Liver (tissue), 9 donors: ENCODE measurements around the gene SEMA4B. TPM values are rescaled to one million over a fixed set of nuclear protein-coding genes. Genes with fewer than 3 reads are reported as not detected.
A peak's percentile ranks its signal among the peaks of the same experiment; 100 is the strongest.

Experiments
- DNase-seq: peaks from one replicate; pipeline ENCODE4 v3.0.0-alpha.2; 2017; ENCODE audit warnings: low spot score
- H3K27ac ChIP-seq, 2 donors: one replicate each; pipeline ENCODE4 v1.7.0; 2013; ENCODE audit warnings: inconsistent platforms in 2 of 2, low read length in 2 of 2, control low read depth in 1 of 2, low read depth in 1 of 2, mild to moderate bottlenecking in 1 of 2
- H3K27me3 ChIP-seq, 4 donors: one replicate each; pipeline versions ENCODE4 v1.6.1 to v1.7.0; 2013; ENCODE audit warnings: low read length in 3 of 4, inconsistent platforms in 1 of 4, mild to moderate bottlenecking in 1 of 4, moderate library complexity in 1 of 4; ENCODE audit not compliant: control insufficient read depth in 4 of 4, insufficient read depth in 4 of 4
- H3K36me3 ChIP-seq, 4 donors: one replicate each; pipeline versions ENCODE4 v1.6.1 to v1.7.0; 2013; ENCODE audit warnings: low read length in 3 of 4, mild to moderate bottlenecking in 3 of 4, low read depth in 1 of 4, moderate library complexity in 1 of 4; ENCODE audit not compliant: control insufficient read depth in 4 of 4, insufficient read depth in 3 of 4
- H3K4me1 ChIP-seq, 4 donors: one replicate each; pipeline versions ENCODE4 v1.6.1 to v1.7.0; 2013; ENCODE audit warnings: low read length in 3 of 4, mild to moderate bottlenecking in 3 of 4, moderate library complexity in 1 of 4; ENCODE audit not compliant: control insufficient read depth in 4 of 4, insufficient read depth in 4 of 4
- H3K4me3 ChIP-seq, 3 donors: one replicate each; pipeline versions ENCODE4 v1.6.1 to v1.7.0; 2013; ENCODE audit warnings: low read length in 3 of 3, control low read depth in 1 of 3, low read depth in 1 of 3, mild to moderate bottlenecking in 1 of 3
- H3K9ac ChIP-seq, 2 donors: one replicate each; pipeline ENCODE4 v1.7.0; 2013; ENCODE audit warnings: low read length in 2 of 2, mild to moderate bottlenecking in 2 of 2, moderate library complexity in 2 of 2, control low read depth in 1 of 2, low read depth in 1 of 2
- H3K9me3 ChIP-seq, 4 donors: one replicate each; pipeline versions ENCODE4 v1.6.1 to v1.7.0; 2013; ENCODE audit warnings: low read length in 3 of 4; ENCODE audit not compliant: control insufficient read depth in 4 of 4
- ATF3 ChIP-seq: IDR thresholded peaks from 2 replicates; pipeline ENCODE4 v1.6.1; 2016; ENCODE audit warnings: antibody characterized with exemption
- CTCF ChIP-seq: fragments of 150-350 bp; IDR thresholded peaks from 2 replicates; pipeline ENCODE4 v1.5.1; 2017; ENCODE audit warnings: improper control_type of control experiment, low read depth, low read length; ENCODE audit not compliant: missing input control
- EGR1 ChIP-seq, 2 donors: IDR thresholded peaks; 2 replicates each; pipeline ENCODE4 v1.6.1; 2016 to 2018; ENCODE audit warnings: antibody characterized with exemption in 2 of 2, low read depth in 2 of 2
- FOXA1 ChIP-seq: IDR thresholded peaks from 2 replicates; pipeline ENCODE4 v1.6.1; 2016; ENCODE audit warnings: antibody characterized with exemption
- FOXA2 ChIP-seq: IDR thresholded peaks from 2 replicates; pipeline ENCODE4 v1.6.1; 2016; ENCODE audit warnings: antibody characterized with exemption
- GABPA ChIP-seq, 2 donors: IDR thresholded peaks in 1 of 2; conservative IDR thresholded peaks in 1 of 2; 2 replicates each; pipeline ENCODE4 v1.6.1; 2016; ENCODE audit warnings: antibody characterized with exemption in 2 of 2, mild to moderate bottlenecking in 1 of 2, moderate library complexity in 1 of 2
- HNF4A ChIP-seq, 2 donors: conservative IDR thresholded peaks; 2 replicates each; pipeline ENCODE4 v1.6.1; 2016; ENCODE audit warnings: antibody characterized with exemption in 2 of 2, mild to moderate bottlenecking in 2 of 2
- HNF4G ChIP-seq: IDR thresholded peaks from 2 replicates; pipeline ENCODE4 v1.6.1; 2016; ENCODE audit warnings: antibody characterized with exemption
- JUND ChIP-seq, 2 donors: IDR thresholded peaks; 2 replicates each; pipeline ENCODE4 v1.6.1; 2016; ENCODE audit warnings: antibody characterized with exemption in 2 of 2
- MAX ChIP-seq: IDR thresholded peaks from 2 replicates; pipeline ENCODE4 v1.6.1; 2016; ENCODE audit warnings: antibody characterized with exemption
- NR2F2 ChIP-seq: IDR thresholded peaks from 2 replicates; pipeline ENCODE4 v1.6.1; 2016; ENCODE audit warnings: antibody characterized with exemption
- RAD21 ChIP-seq, 2 donors: IDR thresholded peaks; 2 replicates each; pipeline ENCODE4 v1.6.1; 2016; ENCODE audit warnings: antibody characterized with exemption in 2 of 2, mild to moderate bottlenecking in 2 of 2
- REST ChIP-seq: IDR thresholded peaks from 2 replicates; pipeline ENCODE4 v1.6.1; 2016; ENCODE audit warnings: antibody characterized with exemption, mild to moderate bottlenecking
- RXRA ChIP-seq, 2 donors: IDR thresholded peaks; 2 replicates each; pipeline ENCODE4 v1.6.1; 2017 to 2018; ENCODE audit warnings: antibody characterized with exemption in 2 of 2, mild to moderate bottlenecking in 1 of 2
- SP1 ChIP-seq: IDR thresholded peaks from 2 replicates; pipeline ENCODE4 v1.6.1; 2018; ENCODE audit warnings: antibody characterized with exemption, mild to moderate bottlenecking
- TAF1 ChIP-seq: conservative IDR thresholded peaks from 2 replicates; pipeline ENCODE4 v1.6.1; 2016; ENCODE audit warnings: antibody characterized with exemption, mild to moderate bottlenecking
- YY1 ChIP-seq: IDR thresholded peaks from 2 replicates; pipeline ENCODE4 v1.6.1; 2016; ENCODE audit warnings: antibody characterized with exemption, mild to moderate bottlenecking
- ZBTB33 ChIP-seq: IDR thresholded peaks from 2 replicates; pipeline ENCODE4 v1.6.1; 2016; ENCODE audit warnings: antibody characterized with exemption
- WGBS: extraction: QIAGEN DNeasy Blood & Tissue Kit; methylation state at CpG from one replicate; pipeline ENCODE4 v1.1.7; 2013; 5-methylcytosine and 5-hydroxymethylcytosine counted together
- polyA plus RNA-seq, 2 donors: library from polyadenylated mRNA; stranded (reverse) in 1 of 2; unstranded in 1 of 2; fragments of 200-250 nt in 1 of 2; fragments of >200 nt in 1 of 2; fragmentation: Nextera tagmentation in 1 of 2; extraction: Ambion mirVana in 1 of 2; gene quantifications; one replicate each; pipeline versions ENCODE4 v1.2.1 to v1.2.3, GENCODE V29; 2013 to 2015
- total RNA-seq, 2 donors: library from RNA; depleted of rRNA; stranded (reverse); fragments of >200 nt; gene quantifications; one replicate each; pipeline ENCODE4 v1.2.3, GENCODE V29; 2014
- donor health status: healthy.
- donor health status: healthy.
- donor health status: healthy.
- donor health status: healthy.
- donor health status: healthy.

The SEMA4B gene
- total and polyA plus RNA-seq, 4 donors: 14.3 to 52.2 (median 27.0) TPM

- H3K9ac ChIP-seq: no peak overlapping the region
- peaks cover 22 to 67% (median 49%) of the 10 kb centered on the region in 4 donors for H3K4me1 ChIP-seq
- 88% methylated on average over 10 of the region's 10 CpGs for WGBS
- H3K36me3 ChIP-seq: peaks cover 0 to 1% (median 0%) of the 10 kb centered on the region in 4 donors
- peak; percentile 81 for DNase-seq
- no peaks in the 10 kb centered on the region for H3K27me3 ChIP-seq
- no peak overlapping the region for H3K4me3 ChIP-seq
- TF ChIP-seq NR2F2 (no peak), EGR1 (IDR thresholded peaks at IDR 0.05; ENCODE audit: low read depth in 2 of 2) (no peak), FOXA1 (no peak), ATF3 (no peak), GABPA (IDR thresholded peaks at IDR 0.05 in 1 of 2, conservative IDR thresholded peaks at IDR 0.05 in 1 of 2) (no peak), RAD21 (IDR thresholded peaks at IDR 0.05) (no peak), HNF4G (no peak), FOXA2 (no peak)
- H3K9me3 ChIP-seq: no peaks in the 10 kb centered on the region
- H3K27ac ChIP-seq: peak overlapping the region; percentile 73 to 82
Measured at GRCh38 chr15:90190606-90191343, 10.4 kb upstream of the SEMA4B start.

- H3K27me3 ChIP-seq: no peaks in the 10 kb centered on the region
- H3K4me3 ChIP-seq: no peak overlapping the region
- peaks cover 0 to 1% (median 0%) of the 10 kb centered on the region in 4 donors for H3K36me3 ChIP-seq
- WGBS: 68% methylated on average over 3 of the region's 3 CpGs
- peak overlapping the region in 1 of 2 donors; percentile 32 for H3K9ac ChIP-seq
- peak overlapping the region; percentile 73 to 82 for H3K27ac ChIP-seq
- no peaks in the 10 kb centered on the region for H3K9me3 ChIP-seq
- no peak for DNase-seq
- TF ChIP-seq RXRA (IDR thresholded peaks at IDR 0.05) (no peak), FOXA2 (no peak), HNF4G (no peak), MAX (no peak), TAF1 (no peak), ZBTB33 (no peak), ATF3 (no peak), NR2F2 (no peak), HNF4A (conservative IDR thresholded peaks at IDR 0.05) (no peak), JUND (IDR thresholded peaks at IDR 0.05) (no peak), GABPA (IDR thresholded peaks at IDR 0.05 in 1 of 2, conservative IDR thresholded peaks at IDR 0.05 in 1 of 2) (no peak), YY1 (no peak), SP1 (no peak), CTCF (no peak), EGR1 (IDR thresholded peaks at IDR 0.05; ENCODE audit: low read depth in 2 of 2) (no peak), RAD21 (IDR thresholded peaks at IDR 0.05) (no peak), FOXA1 (no peak), REST (no peak)
- peaks cover 22 to 61% (median 46%) of the 10 kb centered on the region in 4 donors for H3K4me1 ChIP-seq
Measured at GRCh38 chr15:90191344-90191687, 9.8 kb upstream of the SEMA4B start.
